HFF-Myc (cell line): ENCODE data around the gene KCNIP1.

Experiments
- DNase-seq: peaks from one replicate; pipeline ENCODE4 v3.0.0-alpha.2; 2011; ENCODE audit warnings: low read depth; ENCODE audit errors: extremely low read depth
- H3K4me3 ChIP-seq: replicated peaks from 2 replicates; pipeline ENCODE4 v1.5.1; 2011; ENCODE audit warnings: low read depth, mild to moderate bottlenecking, control low read depth, low read length
- TF ChIP-seq, protein P1 (sequence below): IDR thresholded peaks from 2 replicates; pipeline ENCODE4 v1.5.1; 2012; ENCODE audit warnings: mild to moderate bottlenecking, low read depth, low read length, control low read depth; ENCODE audit errors: missing control alignments

Gene KCNIP1

DNA sequence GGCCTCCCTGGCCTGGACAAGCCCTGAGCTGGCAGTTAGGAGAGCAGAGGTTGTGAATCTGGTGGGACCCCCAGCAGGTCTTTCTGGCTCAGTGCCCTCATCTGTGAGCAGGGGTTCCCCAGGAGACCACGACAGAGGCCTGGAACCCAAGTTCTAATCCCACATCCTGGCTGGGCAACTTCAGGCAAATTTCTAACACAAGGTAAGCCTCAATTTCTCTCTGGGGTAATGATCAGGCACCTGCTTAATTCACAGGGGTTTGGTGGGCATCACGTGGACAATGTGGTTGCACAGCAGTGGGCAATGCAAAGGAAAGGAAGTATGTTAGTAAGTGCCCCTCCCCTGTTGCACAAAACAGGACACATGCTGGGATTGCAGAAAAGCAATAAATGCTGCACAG is 1.9 kb upstream of the KCNIP1 start:
- TF ChIP-seq, protein P1, sequence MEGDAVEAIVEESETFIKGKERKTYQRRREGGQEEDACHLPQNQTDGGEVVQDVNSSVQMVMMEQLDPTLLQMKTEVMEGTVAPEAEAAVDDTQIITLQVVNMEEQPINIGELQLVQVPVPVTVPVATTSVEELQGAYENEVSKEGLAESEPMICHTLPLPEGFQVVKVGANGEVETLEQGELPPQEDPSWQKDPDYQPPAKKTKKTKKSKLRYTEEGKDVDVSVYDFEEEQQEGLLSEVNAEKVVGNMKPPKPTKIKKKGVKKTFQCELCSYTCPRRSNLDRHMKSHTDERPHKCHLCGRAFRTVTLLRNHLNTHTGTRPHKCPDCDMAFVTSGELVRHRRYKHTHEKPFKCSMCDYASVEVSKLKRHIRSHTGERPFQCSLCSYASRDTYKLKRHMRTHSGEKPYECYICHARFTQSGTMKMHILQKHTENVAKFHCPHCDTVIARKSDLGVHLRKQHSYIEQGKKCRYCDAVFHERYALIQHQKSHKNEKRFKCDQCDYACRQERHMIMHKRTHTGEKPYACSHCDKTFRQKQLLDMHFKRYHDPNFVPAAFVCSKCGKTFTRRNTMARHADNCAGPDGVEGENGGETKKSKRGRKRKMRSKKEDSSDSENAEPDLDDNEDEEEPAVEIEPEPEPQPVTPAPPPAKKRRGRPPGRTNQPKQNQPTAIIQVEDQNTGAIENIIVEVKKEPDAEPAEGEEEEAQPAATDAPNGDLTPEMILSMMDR, result no peak
- DNase-seq, result no peak
- H3K4me3 ChIP-seq, result no peak overlapping the region

DNA sequence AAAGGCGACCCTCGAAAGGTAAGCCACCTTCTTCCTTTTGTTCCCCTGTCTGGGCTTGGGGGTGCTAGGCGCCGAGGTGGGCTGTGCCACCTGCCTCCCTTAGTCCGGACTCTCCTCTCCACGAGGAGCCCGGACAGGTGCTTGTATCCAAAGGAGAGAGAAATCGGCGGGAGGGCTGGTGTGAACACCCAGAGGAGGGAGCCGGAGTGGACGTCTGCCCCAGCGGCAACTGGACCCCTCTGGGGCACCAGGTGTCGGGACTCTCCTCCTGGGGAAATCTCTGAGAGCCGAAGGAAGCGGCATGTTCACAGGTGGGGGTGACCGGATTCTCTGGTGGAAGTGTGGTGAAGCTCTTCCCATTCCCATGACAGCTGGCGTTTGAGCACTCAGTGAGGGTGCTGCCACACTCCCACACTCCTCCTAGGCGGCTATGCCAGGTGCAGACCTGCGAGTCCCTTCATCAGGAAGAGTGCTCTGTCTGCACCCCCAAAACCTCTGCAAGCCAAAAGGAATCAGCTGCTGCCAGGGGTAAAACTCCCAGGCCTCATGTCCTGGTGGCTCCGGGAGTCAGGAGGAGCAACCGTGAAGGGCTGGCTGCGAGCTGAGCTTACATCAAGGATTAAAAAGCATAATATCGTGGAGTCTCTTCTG is 921 bp downstream of the KCNIP1 start:
- no peak for DNase-seq
- TF ChIP-seq, protein P1, result no peak
- no peak overlapping the region for H3K4me3 ChIP-seq

DNA sequence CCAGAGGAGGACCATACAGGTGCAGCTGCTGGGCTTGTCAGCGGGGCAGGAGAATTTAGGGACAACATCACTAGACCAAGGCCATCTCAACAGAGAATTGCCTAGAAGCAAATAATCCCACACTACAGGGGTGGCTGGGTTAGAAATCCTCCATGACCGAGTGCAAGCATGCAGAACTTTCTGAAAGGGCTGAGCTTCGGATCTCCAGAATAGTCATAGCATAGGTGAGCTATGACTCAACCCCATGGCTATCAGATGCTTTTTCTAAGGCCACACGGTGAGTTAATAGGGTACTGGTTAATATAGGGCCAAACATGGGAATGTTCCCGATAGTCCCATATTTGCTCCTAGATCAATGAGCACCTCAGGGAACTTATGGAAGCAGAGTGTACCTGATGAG is 4.2 kb downstream of the KCNIP1 start:
- H3K4me3 ChIP-seq, result no peak overlapping the region
- TF ChIP-seq, protein P1, result no peak
- DNase-seq, result no peak

DNA sequence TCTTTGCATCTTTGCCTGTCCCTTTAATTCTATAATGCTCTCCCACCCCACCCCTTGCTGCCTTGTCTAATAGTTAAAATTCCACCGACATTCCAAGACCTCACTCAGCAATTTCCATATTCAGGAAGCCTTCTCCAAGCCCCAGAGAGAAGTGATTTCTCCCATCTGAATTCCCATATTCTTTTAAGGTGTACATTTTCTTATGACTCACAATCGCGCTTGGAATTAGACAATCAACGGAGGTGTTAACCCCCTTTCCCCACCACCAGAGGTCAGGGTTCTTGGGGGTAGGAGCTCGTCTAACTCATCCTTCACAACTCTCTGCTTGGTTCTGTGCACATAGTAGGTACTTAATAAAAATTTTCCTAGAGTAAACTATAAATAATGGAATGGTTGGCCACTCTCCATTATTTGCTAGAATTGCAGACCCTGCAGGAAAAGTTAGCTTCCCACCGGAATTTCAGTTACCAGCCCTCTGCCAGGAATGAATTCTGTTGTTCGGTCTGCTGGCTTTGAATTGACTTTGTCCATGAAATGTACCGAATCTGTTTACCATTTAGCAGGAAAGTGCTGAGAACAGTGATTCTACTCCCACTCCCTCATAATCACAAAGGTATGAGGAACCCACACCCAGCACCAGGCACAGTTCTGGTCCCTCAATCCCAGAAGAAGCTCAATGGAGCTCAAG is 5.0 kb downstream of the KCNIP1 start:
- no peak for DNase-seq
- TF ChIP-seq, protein P1, result no peak
- no peak overlapping the region for H3K4me3 ChIP-seq

DNA sequence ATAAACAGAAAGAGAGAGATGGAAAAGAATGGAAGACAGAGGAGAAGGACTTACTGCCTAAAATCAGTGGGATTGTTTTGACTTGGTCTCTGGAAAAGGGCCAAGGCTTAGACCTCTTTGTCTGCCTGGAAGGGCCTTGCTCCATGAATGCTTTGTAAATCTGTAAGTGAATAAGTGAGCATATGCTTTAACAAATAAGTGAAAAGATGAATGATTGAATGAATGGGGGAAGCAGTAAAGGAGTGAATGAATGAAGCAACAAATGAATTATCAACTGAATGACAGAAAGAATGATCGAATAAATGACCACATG is 5.5 kb downstream of the KCNIP1 start:
- TF ChIP-seq, protein P1, result no peak
- no peak for DNase-seq
- H3K4me3 ChIP-seq, result no peak overlapping the region

DNA sequence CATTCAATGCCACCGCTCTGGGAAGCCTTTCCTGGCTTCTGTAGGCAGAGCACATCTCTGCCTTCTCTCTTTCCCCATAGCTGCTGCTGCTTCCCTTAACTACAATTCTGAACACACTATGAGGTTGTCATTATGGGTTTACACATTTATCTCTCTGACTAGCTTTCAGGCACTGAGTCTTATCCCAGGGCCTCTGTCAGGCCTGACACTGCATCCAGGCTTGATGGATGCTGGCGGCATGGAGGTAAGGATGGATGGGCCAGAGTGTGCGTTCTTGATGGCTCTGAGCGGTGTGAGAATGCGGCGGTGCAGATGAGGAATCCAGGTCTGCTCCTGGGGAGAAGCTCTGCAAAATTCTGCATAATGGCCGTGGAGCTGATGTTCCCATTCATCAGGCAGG is 6.3 kb downstream of the KCNIP1 start:
- TF ChIP-seq, protein P1, result no peak
- no peak for DNase-seq
- no peak overlapping the region for H3K4me3 ChIP-seq
